Hepatocyte (in vitro differentiated cells): ENCODE data around the gene RASD2. TPM values are rescaled to one million over a fixed set of nuclear protein-coding genes. Genes with fewer than 3 reads are reported as not detected.

ENCODE experiments used
- DNase-seq: peaks from one replicate; pipeline ENCODE4 v3.0.0-alpha.2; 2016; ENCODE audit warnings: low spot score
- H2AFZ ChIP-seq: fragments of 200-600 bp; sonication (generic); 2 replicates; pipeline ENCODE4 v1.6.0; 2016; ENCODE audit warnings: antibody characterized with exemption, mild to moderate bottlenecking
- H3K27ac ChIP-seq: fragments of 200-600 bp; sonication (generic); 2 replicates; pipeline ENCODE4 v1.5.1; 2016; ENCODE audit warnings: mild to moderate bottlenecking
- H3K27me3 ChIP-seq: fragments of 200-600 bp; sonication (generic); 2 replicates; pipeline ENCODE4 v1.6.1; 2016
- H3K36me3 ChIP-seq: fragments of 200-600 bp; sonication (generic); replicated peaks from 2 replicates; pipeline ENCODE4 v1.5.1; 2016; ENCODE audit warnings: low read depth; ENCODE audit not compliant: insufficient read depth
- H3K4me1 ChIP-seq: fragments of 200-600 bp; sonication (generic); 2 replicates; pipeline ENCODE4 v1.5.1; 2016; ENCODE audit warnings: mild to moderate bottlenecking, moderate library complexity; ENCODE audit not compliant: insufficient read depth
- H3K4me2 ChIP-seq: fragments of 200-600 bp; sonication (generic); 2 replicates; pipeline ENCODE4 v1.6.0; 2016
- H3K4me3 ChIP-seq: fragments of 200-600 bp; sonication (generic); 2 replicates; pipeline ENCODE4 v1.5.1; 2016; ENCODE audit warnings: mild to moderate bottlenecking
- H3K79me2 ChIP-seq: fragments of 200-600 bp; sonication (generic); 2 replicates; pipeline ENCODE4 v1.6.0; 2017; ENCODE audit warnings: mild to moderate bottlenecking
- H3K9me2 ChIP-seq: fragments of 200-600 bp; sonication (generic); replicated peaks from 2 replicates; pipeline ENCODE4 v1.6.0; 2017; ENCODE audit warnings: mild to moderate bottlenecking; ENCODE audit not compliant: insufficient read depth
- H3K9me3 ChIP-seq: fragments of 200-600 bp; sonication (generic); 2 replicates; pipeline ENCODE4 v1.5.1; 2016; ENCODE audit warnings: low read depth, mild to moderate bottlenecking
- H4K20me1 ChIP-seq: fragments of 200-600 bp; sonication (generic); 2 replicates; pipeline ENCODE4 v1.6.0; 2016; ENCODE audit warnings: mild to moderate bottlenecking; ENCODE audit not compliant: insufficient read depth, poor library complexity, severe bottlenecking
- EZH2 ChIP-seq: fragments of 200-600 bp; sonication (generic); IDR thresholded peaks from 2 replicates; pipeline ENCODE4 v1.6.1; 2016; ENCODE audit warnings: antibody characterized with exemption, mild to moderate bottlenecking, borderline replicate concordance
- EZH2phosphoT487 ChIP-seq: fragments of 200-600 bp; sonication (generic); IDR thresholded peaks from one replicate; pipeline ENCODE4 v1.6.1; 2018; ENCODE audit warnings: antibody characterized with exemption, mild to moderate bottlenecking, low read depth, moderate library complexity; ENCODE audit not compliant: unreplicated experiment, severe bottlenecking
- WGBS: methylation state at CpG from one replicate; pipeline ENCODE4 v1.1.6; 2016; ENCODE audit warnings: low lambda C conversion rate; ENCODE audit errors: missing lambda C conversion rate; 5-methylcytosine and 5-hydroxymethylcytosine counted together
- polyA plus RNA-seq: library from polyadenylated mRNA; unstranded; fragments of >200 nt; fragmentation: Nextera tagmentation; extraction: Ambion mirVana; gene quantifications from 2 replicates; pipeline ENCODE4 v1.2.1, GENCODE V29; 2016
- total RNA-seq: library from RNA; depleted of rRNA; stranded (reverse); fragments of >200 nt; gene quantifications from 2 replicates; pipeline ENCODE4 v1.2.3, GENCODE V29; 2014
- TF ChIP-seq, protein P1 (sequence below): fragments of 200-600 bp; sonication (generic); IDR thresholded peaks from 2 replicates; pipeline ENCODE4 v1.5.1; 2016; ENCODE audit warnings: antibody characterized with exemption, mild to moderate bottlenecking; ENCODE audit not compliant: poor library complexity

The RASD2 gene
- total and polyA plus RNA-seq, 2 experiments from 2014 or later: 1.3 to 12.7 TPM

DNA sequence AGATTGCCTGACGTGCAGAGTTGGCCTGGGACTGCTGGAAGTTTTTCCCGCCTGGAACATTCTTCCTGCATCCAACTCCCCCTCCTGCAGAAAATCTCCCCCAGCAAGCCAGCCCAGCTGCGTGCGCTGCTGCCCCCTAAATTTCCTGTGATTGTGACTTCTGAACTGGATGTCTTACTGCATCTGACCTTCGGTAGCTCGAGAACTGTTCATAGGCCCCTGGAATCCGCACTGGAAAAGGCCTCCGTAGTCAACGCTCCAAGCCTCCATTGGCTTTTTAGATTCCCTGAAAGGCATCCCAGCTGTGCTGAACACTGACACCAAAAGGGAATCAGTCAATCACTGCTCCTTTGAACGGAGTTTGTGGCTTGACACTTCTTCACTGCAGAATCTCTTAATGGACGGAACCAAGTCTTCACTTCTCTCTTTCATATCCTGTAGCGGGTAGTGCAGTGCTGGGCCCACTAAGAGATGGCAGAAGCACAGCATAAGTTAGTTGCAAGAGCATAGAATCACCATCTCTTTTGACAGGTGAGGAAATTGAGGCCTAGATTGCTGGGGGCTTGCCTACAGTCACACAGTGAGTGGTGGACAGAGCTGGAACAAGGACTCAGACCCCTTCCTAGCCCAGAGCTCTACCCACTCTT is 14.2 kb upstream of the RASD2 start:
- H3K27ac ChIP-seq: no peak overlapping the region
- WGBS: 90% methylated on average over 12 of the region's 12 CpGs

DNA sequence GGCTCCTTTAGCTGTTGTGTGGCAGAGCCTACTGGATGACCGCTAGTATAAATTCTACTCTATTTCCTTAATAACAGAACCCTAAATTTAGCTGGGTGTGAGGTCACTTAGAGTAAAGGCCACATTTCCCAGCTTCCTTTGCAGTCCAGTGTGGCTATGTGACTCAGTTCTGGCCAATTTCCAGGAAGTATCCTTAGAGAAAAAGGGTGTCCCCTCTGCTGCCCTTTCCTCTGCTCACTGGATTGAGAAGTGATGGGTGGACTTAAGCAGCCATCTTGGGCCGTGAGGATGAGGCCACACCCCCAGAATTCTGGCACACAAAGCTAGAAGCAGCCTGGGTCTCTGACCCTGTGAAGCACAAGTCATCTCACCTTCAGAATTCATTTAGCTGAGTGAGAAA is 11.7 kb upstream of the RASD2 start:
- Histone ChIP-seq H3K4me1 (peaks cover 3% of the 10 kb centered on the region), H3K9me3 (no peaks in the 10 kb centered on the region), H4K20me1 (no peaks in the 10 kb centered on the region), H3K4me3 (no peak overlapping the region), H3K27me3 (no peaks in the 10 kb centered on the region), H2AFZ (no peak overlapping the region), H3K36me3 (no peaks in the 10 kb centered on the region), H3K4me2 (no peak overlapping the region), H3K79me2 (no peaks in the 10 kb centered on the region), H3K9me2 (no peaks in the 10 kb centered on the region), H3K27ac (no peak overlapping the region)
- no peak for TF ChIP-seq EZH2phosphoT487
- TF ChIP-seq, protein P1, sequence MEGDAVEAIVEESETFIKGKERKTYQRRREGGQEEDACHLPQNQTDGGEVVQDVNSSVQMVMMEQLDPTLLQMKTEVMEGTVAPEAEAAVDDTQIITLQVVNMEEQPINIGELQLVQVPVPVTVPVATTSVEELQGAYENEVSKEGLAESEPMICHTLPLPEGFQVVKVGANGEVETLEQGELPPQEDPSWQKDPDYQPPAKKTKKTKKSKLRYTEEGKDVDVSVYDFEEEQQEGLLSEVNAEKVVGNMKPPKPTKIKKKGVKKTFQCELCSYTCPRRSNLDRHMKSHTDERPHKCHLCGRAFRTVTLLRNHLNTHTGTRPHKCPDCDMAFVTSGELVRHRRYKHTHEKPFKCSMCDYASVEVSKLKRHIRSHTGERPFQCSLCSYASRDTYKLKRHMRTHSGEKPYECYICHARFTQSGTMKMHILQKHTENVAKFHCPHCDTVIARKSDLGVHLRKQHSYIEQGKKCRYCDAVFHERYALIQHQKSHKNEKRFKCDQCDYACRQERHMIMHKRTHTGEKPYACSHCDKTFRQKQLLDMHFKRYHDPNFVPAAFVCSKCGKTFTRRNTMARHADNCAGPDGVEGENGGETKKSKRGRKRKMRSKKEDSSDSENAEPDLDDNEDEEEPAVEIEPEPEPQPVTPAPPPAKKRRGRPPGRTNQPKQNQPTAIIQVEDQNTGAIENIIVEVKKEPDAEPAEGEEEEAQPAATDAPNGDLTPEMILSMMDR: no peak
- TF ChIP-seq EZH2: no peak
- no peak for DNase-seq
- WGBS: 93% methylated on average over 2 of the region's 2 CpGs

More for the DNA sequence above, 14.2 kb upstream of the RASD2 start:
- Histone ChIP-seq H2AFZ (no peak overlapping the region), H3K4me1 (peaks cover 3% of the 10 kb centered on the region), H3K36me3 (no peaks in the 10 kb centered on the region), H3K9me2 (no peaks in the 10 kb centered on the region), H4K20me1 (no peaks in the 10 kb centered on the region), H3K27me3 (peaks cover 3% of the 10 kb centered on the region), H3K4me2 (no peak overlapping the region), H3K4me3 (no peak overlapping the region), H3K9me3 (no peaks in the 10 kb centered on the region), H3K79me2 (no peaks in the 10 kb centered on the region)
- TF ChIP-seq EZH2: no peak
- no peak for TF ChIP-seq EZH2phosphoT487
- TF ChIP-seq, protein P1: no peak
- no peak for DNase-seq

DNA sequence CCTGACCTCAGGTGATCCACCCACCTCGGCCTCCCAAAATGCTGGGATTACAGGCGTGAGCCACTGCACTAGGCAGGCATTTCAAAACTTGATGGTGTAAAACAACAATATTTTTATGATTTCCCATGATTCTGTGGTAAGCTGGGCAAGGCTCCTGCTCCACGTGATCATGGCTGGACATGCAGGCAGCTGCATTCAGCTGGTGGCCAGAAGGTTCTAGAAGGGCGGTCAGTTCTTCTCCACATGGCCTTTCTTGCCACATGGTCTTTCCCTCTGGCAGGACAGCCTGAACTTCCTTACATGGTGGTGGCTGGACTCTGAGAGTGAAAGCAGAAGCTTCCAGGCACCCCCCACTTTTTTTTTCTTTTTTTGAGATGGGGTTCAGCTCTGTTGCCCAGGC is 9.9 kb upstream of the RASD2 start:
- WGBS: 92% methylated on average over 4 of the region's 4 CpGs
- H3K4me3 ChIP-seq: no peak overlapping the region
- no peaks in the 10 kb centered on the region for H3K79me2 ChIP-seq
- peaks cover 3% of the 10 kb centered on the region for H3K27me3 ChIP-seq
- no peak overlapping the region for H3K27ac ChIP-seq
- no peaks in the 10 kb centered on the region for H3K36me3 ChIP-seq
- H4K20me1 ChIP-seq: no peaks in the 10 kb centered on the region
- no peaks in the 10 kb centered on the region for H3K4me1 ChIP-seq
- no peaks in the 10 kb centered on the region for H3K9me3 ChIP-seq
- H3K4me2 ChIP-seq: no peak overlapping the region
- H2AFZ ChIP-seq: no peak overlapping the region
- no peaks in the 10 kb centered on the region for H3K9me2 ChIP-seq
- no peak for TF ChIP-seq EZH2
- no peak for TF ChIP-seq EZH2phosphoT487
- TF ChIP-seq, protein P1: no peak
- DNase-seq: no peak

DNA sequence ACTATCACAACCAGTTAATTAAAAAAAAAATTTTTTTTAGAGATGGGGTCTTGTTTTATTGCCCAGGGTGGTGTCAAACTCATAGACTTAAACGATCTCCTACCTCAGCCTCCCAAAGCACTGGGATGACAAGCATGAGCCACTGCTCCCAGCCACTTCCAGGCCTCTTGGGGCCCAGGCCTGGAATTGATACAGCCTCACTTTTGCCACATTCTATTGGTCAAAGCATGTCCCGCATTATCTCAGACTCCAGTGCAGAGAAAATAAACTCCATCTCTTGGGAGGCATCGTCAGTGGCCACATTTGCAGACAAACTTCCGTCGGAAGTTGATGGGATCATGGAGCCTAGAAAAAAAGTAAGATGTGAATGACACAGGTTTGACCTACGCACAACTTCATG is 9.4 kb upstream of the RASD2 start:
- WGBS: 96% methylated on average over 6 of the region's 6 CpGs
- no peaks in the 10 kb centered on the region for H4K20me1 ChIP-seq
- H2AFZ ChIP-seq: no peak overlapping the region
- H3K4me1 ChIP-seq: no peaks in the 10 kb centered on the region
- no peaks in the 10 kb centered on the region for H3K9me3 ChIP-seq
- H3K79me2 ChIP-seq: no peaks in the 10 kb centered on the region
- H3K27ac ChIP-seq: no peak overlapping the region
- peaks cover 3% of the 10 kb centered on the region for H3K27me3 ChIP-seq
- DNase-seq: no peak
- H3K9me2 ChIP-seq: no peaks in the 10 kb centered on the region
- H3K36me3 ChIP-seq: no peaks in the 10 kb centered on the region
- no peak overlapping the region for H3K4me2 ChIP-seq
- no peak overlapping the region for H3K4me3 ChIP-seq
- TF ChIP-seq, protein P1: no peak
- TF ChIP-seq EZH2phosphoT487 (no peak), EZH2 (no peak)
